Suppressor macrophage (primary cell): ENCODE measurements around the gene HEMK1.
A peak's percentile ranks its signal among the peaks of the same experiment; 100 is the strongest.

Experiments
- DNase-seq, 4 experiments: peaks; one replicate each; pipeline ENCODE4 v3.0.0-alpha.2; 2020 to 2022

HEMK1 gene

GRCh38 chr3:50600841-50601591 is 31.7 kb downstream of the HEMK1 start:
- peak; percentile 90 to 95 (median 94) for DNase-seq

- no peak for DNase-seq
These were observed 33.4 kb downstream of the HEMK1 start for GRCh38 chr3:50602595-50603191.

GRCh38 chr3:50603261-50604109 is 34.2 kb downstream of the HEMK1 start:
- no peak for DNase-seq

DNA sequence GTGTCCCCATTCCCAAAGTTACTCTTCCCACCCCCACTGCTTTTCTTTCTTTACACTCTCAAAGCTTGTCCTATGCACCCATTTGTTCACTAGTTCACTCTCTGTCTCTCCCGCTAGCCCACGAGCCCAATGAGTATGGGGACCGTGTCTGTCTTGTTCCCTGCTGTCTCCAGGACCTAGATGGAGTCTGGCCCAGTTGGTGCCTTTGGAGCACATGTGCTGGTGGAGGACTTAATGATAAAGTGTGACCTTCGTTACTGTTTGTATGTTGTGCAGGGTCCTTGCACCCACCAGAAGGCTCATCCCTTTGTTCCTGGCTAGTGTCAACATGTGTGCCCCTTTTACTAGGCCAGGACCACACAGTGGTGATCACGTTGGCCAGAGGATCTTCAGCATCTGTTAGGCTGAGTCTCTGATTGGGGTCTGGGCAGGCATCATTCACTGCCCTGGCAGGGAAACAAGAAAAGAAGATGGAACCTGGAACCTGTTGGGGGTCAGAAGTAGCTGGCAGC is 34.8 kb downstream of the HEMK1 start:
- DNase-seq, result no peak

GRCh38 chr3:50604628-50605588 is 35.6 kb downstream of the HEMK1 start:
- peak; percentile 54 to 74 (median 72) for DNase-seq

DNA sequence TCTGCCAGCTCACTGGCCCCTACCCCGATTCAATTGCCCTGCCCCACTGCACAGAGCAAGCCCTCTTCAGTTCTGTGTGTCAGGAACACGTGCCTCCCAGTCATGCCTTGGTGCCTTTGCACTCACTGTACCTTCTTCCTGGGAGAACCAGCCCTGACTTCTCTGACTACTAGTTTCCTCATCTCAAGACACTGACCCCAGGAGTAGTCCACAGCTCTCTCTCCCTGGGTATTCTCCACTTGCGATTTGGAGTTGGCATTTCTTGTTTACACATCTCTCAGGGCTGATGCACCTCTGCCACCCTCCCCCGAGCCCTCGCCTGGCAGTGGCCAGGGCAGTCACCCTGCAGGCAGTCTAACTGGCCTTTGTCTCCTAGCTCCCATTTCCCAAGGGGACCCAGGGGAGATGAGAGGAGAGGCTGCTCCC is 36.6 kb downstream of the HEMK1 start:
- peak; percentile 58 to 75 (median 72) for DNase-seq

DNA sequence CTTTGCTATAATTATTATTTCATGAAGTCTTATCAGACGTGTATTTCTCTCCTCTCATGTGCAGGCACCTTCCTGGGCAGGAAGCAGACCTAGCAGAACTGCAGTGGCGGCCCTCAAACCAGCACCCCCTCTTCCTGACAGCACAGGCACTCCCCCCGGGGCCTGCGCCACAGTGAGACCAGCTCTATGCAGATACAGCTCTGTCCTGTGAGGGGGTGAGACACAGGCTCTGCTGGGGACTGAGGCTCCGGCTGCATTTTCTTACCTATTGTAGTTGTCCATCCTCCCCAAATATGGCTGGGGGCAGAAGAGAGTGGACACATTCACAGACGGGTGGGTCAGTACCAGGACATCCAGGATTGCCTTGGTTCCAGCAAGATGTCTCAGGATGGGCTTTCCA is 37.3 kb downstream of the HEMK1 start:
- DNase-seq, result no peak

DNA sequence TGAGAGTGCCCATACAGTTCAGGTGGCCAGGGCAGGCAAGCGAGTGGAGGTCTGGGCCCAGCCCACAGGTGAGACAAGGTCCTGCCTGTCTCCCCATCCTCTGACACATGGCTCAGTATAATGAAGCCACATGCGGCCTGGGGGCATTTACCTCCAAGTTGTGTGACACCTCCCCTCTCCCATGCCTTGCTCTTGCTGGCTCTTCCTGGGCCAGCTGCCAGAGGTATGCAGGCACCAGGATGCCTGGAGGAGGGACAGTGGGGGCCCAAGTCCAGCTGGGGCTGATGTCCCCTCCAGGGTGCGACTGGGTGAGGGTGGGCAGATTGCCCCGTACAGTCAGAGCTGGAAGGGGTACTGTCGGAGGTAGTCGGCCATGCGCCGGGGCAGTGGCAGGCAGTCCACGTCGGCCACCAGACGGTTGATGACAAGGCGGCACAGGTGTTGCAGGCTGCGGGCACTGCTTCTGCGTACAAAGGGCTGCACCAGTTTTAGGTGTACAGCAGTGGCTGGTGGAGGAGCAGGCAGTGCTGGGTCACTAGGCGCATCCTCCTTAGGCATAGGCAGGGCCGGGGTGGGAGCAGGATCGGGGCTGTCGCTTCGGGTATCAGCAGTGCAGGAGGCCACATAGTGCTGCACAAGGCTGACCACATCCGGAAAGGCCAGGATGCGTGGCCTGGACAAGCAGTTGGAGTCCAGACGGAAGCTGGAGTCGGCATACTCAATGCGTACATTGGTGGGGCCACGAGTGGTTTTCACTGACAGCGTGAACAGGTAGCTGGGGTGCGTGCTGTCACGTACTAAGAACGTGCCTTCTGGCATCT is 38.2 kb downstream of the HEMK1 start:
- no peak for DNase-seq

GRCh38 chr3:50608278-50608677 is 39.0 kb downstream of the HEMK1 start:
- DNase-seq, result no peak

- peak in 3 of 4 experiments; percentile 47 to 60 (median 56) for DNase-seq
These were observed 39.9 kb downstream of the HEMK1 start for GRCh38 chr3:50609071-50609762.

DNA sequence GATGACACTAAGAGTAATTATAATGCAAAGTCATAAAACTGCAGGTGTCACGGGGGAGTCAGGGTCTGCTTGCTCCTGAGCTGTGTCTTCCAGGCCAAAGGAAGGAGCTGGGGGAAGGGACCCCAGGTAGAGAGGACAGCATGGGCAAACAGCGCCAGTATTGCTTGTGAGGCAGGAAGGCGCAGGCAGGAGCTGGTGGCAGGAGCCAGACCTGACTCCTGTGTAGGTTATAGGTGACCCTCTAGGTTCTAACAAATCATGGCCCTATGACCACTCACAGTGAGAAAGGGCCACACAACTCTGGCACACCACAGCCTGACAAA is 40.4 kb downstream of the HEMK1 start:
- DNase-seq, result no peak

GRCh38 chr3:50610181-50610971 is 41.1 kb downstream of the HEMK1 start:
- DNase-seq, result no peak

DNA sequence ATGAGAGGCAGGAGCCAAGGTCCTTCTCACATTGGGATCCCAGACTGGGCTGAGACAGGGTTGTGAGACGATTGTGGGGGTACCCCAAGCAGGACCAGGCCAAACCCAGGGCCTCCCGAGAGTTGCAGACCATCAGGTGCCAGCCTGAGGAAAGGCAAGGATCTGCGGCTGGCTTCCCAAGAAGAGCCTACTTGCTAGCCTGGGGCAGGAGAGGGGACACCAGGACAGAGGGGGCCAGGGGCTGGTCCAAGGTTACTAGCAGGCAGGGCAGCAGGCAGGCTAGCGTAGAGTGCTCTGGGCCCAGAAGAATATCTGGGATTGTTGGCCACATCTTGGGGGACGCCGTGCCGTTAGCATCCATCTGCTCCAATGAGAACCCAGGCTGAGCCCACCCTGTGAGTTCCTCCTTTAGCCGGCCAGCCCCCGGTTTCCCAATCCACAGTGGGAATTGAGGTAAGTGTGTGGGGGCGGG is 41.7 kb downstream of the HEMK1 start:
- DNase-seq, result no peak

DNA sequence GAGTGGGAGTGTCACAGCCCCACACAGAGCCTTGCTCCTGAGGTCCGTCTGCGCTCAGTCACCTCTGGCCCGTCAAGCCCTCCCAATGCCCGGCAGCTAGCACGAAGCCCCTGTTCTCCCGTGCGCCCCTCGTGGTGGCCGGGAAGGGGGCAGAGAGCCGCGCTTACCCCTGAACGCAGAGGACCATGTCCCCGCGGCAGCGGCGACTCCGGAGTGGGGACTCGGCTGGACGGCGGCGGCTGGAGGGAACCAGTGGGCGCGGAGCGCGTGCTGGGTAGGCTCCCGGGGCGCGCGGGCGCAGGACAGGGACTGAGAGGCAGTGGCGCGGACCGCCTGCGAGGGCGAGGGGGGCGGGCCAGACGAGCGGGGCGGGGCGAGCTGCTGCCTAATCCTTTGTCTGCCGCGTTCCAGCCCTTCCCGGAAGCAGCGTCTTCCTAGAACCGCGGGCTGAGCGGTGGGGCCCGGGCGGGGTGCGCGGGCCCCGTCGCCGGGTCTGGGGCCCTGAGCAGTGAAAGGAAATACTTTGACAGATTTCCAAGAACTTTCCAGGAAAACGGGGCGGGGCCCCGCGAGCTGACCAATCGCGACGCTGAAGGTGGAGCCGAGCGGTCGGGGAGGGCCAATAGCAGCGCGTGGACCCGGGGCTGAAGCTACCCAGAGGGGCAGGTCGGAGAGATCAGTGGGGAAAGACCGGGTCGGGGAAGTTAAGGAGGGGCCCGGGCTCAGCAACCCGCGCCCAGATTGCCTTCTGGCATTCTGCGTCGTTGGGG is 42.3 kb downstream of the HEMK1 start, which contains the start of gene CISH:
Gene CISH, minus strand, starts transcription at position 311 of the 770 bp plus-strand sequence. Its CDS starts 124 bp downstream, at position 187.
- peak; percentile 94 to 98 (median 96) for DNase-seq

DNA sequence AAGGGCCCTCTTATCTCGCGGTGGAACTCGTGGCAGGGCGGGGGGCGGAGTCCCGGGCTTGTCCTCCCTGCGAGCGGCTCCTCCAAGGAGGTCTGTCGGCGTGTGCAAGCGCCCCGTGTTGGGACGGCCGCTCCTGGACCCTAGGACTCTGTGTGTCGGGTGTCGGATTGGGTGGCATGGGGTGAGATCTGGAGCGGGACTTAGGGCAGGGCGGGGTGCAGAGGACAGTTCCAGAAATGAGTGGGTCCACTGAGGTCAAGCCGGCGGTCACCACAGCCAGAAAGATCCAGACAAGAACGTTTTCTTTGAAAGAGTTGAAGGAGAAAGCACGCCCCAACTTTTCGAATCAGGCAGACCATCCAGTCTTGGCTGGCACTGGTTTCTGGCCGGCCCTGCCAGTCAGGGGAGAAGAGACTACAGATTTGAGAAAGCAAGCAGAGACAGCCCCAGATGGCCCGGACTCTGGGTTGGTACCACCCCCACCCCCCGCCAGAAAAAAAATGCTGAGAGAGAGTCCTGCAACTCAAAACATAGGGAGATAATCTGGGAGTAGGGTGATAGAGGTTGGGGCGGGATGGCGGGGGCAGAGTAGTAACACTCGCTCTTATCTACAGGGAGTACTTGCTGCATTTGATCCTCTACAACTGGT is 43.0 kb downstream of the HEMK1 start:
- DNase-seq, result no peak

DNA sequence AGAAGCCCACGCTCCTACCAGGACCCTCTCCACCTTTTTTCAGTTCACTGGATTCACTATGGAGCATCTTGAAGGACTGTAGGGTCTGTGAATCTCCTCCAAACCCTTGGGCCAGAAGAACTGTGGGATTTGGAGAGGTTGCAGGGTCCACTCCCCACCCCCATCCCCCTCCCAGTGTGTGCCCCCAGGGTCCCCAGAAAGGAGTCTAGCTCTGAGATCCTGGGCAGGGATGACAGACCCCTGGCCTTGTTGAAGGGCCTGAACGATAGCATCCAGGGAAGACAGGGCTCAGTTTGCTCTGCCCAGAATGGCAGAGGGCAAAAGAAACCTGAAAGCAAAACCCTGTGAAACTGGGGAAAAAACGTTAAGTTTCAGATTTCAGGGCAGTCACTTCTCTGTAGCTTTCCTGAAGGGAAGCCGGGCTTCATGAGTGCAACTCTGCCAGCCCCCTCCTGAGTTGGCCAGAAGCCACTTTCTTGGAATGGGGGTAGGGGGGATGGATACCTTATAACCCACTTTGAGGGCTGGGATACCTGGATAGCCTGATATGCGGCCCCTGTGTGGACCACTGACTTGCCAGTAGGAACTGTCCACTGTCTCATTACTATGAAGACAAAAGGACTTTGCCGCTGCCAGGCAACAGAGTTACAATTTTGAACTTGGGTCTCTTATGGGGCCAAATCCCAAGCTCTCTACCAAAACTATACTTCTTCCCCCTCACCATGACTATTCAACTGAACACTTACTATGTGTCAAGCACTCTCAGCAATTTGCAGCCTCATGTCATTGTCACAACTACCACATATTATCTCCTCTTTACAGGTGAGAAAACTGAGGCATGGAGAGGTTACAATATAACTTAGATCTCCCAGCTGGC is 43.9 kb downstream of the HEMK1 start:
- DNase-seq, result no peak

DNA sequence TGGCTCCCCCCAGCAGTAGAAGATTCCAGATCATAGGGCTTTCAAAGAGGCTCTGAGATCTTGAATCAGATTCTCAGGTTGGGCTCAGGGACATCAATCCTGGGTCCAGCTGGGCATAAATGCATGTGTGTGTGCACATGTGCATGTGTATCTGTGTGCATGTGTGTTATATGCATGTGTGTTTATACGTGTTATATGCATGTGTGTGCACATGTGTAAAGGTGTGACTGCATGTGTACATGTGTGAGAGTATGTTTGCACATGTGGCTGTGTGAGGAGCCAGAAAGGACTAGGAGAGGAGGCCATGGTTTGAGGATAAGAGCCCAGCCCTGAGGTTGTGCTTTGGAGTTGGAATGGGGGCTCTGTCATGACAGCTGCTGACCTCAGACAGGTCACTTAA is 45.9 kb downstream of the HEMK1 start:
- no peak for DNase-seq
